T47D (cell line): ENCODE data around the gene NUP210L.

Source experiments
- DNase-seq, 2 experiments: peaks; one replicate each; pipeline versions ENCODE4 v3.0.0 to v3.0.0-alpha.2; 2011 to 2012; ENCODE audit warnings: low read depth in 1 of 2, low spot score in 1 of 2
- JUND ChIP-seq: IDR thresholded peaks from 2 replicates; pipeline ENCODE4 v1.6.1; 2012; ENCODE audit warnings: low read depth
- in situ Hi-C: cut with HindIII; loops from 2 replicates; pipeline ENCODE4 v1.10.0; 2016; ENCODE audit warnings: low sequenced_read_pairs, low pct_unique_long_range_greater_than_20kb

Gene NUP210L

DNA sequence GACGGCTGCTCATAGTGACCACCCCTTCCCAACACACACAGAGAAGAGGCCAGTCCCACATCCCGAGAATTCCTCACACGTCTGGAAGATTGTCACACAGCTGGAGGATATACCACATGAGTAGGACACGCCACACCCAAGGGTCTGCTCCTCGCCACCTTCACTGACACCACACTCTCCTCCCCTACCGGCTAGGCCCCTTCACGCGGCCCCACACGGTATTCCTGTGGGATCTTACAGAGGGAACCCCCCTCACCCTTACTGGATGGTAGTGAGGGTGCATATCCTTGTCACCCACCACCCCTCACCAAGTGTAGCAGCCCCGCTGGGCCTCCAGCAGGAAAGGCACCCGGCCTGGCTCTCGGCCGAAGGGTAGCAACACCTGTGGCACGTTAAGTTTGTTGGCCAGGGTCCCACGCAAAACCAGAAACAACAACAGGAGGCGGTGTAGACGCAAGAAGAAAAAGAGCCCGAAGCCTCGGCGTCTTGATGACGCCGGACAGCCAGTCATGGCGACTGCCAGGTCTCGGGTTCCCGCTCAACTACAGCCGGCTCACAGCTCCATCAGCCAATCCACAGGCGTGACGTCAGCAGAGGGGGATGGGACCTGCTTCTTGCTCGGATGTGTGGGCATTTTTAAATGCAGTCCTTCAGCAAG lies at the start of gene NUP210L:
NUP210L (minus strand) TSS at position 540 of the 658 bp plus-strand sequence.
- DNase-seq, result no peak
- TF ChIP-seq JUND, result no peak
- in situ Hi-C loops, result no loop called here

DNA sequence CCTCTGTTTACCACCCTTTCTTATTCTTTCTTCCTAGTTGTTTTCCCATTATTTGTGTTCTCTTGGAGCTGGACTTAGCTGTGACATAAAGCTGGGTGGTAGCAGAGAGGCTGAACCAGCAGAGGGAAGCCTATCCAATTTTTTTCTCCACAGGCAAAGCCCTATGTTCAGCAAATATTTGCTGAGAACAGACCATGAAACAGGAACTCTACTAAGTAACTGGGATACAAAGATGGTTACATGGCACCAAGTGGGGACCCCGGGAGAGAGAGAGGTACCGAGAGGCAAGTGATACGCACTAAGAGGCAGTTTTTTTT lies 44.6 kb upstream of the NUP210L start:
- TF ChIP-seq JUND, result no peak
- in situ Hi-C loops, result no loop called here
- peak in 1 of 2 experiments; percentile 72 for DNase-seq

DNA sequence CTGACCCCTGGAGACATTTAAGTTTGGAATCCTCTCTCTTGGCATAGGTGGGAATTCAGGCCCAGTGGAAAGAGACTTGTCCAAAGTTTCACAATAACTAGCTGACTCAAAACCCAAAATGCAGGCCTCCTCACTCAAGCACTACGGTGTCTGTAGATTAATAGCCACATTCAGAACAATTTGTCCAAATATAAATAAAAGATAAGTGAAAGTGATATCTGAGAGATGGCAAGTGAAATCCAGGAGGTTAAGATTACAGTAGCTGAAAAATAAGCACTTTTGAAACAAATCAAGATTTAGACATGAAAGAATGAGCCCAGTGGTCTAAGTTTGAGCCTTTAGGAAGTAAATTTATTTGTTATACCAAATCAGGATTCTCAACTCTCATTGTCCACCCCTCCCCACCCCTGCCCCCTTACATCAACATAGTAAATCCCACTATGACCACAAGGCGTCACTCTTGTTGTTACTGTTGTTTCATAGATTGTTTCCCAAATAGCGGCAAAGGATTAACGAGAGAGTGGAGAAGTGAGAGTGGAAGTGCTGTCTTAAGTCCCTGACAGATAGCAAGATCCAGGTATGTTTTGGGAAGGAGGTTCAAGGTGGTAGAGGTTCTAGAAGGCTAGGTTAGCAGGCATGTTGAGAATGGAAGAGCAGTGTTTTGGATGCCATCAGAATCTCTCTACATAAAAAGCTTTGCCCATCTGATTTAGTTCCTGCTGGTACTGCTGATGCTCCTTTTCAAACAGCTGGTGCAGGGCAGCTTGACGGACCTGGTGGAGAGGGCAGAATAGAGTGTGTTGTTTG lies 44.1 kb upstream of the NUP210L start:
- TF ChIP-seq JUND, result no peak
- peak; percentile 30 to 83 for DNase-seq
- in situ Hi-C loops, result no loop called here

GRCh38 chr1:154193821-154194220 lies 38.9 kb upstream of the NUP210L start:
- in situ Hi-C loops, result no loop called here
- peak in 1 of 2 experiments; percentile 95 for DNase-seq
- no peak for TF ChIP-seq JUND

DNA sequence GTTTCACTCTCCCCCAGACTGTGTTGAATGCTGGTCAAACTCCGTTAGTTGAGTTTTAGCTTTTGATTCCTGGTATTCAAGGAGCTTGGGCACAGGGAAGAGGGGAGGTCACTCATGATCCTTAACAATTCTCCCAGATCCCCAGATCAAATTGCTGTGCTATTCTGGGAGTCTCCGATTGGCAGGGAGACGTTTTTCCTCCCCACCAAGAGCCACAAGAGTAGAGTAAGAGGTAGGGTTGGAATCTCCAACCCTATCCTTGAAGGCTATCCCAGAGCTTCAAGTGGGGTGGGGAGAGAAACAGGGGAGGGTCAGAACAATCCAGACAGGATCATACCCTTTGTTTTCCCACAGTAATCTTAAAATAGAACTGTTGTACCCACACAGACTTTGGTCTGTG lies 37.6 kb upstream of the NUP210L start:
- in situ Hi-C loops, result no loop called here
- no peak for DNase-seq
- TF ChIP-seq JUND, result no peak

DNA sequence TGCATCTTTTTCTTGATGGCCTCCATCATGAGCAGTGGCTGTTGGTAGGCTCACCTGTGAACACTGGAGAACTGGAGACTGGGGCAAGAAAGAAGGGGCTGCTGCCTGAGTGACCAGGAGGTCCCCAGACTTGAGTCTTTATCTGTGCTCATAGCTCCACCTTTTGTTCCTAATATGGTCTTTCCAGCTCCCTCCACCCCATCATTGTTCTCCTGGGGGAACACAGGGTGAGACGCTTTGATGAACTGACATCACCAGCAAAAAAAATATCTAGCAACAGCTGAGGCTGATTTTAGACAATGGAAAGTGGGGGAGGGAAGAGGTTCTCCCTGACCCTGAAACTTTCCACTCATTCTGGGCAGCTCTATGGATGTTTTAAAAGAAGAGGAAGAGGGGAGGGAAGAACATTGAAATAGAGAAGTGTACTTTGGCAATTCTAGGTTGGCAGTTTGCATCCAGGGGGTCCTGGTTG lies 37.2 kb upstream of the NUP210L start, which contains the start of gene TPM3:
TPM3 (minus strand) TSS at position 111 of the 472 bp plus-strand sequence; CDS start at position 29, 82 bp downstream.
- DNase-seq, result no peak
- in situ Hi-C loops, result no loop called here
- no peak for TF ChIP-seq JUND

GRCh38 chr1:154190550-154190949 lies 35.7 kb upstream of the NUP210L start:
- TF ChIP-seq JUND, result no peak; the same call in 1 of the 2 replicates
- DNase-seq, result peak in 1 of 2 experiments; percentile 99
- in situ Hi-C loops, result no loop called here

DNA sequence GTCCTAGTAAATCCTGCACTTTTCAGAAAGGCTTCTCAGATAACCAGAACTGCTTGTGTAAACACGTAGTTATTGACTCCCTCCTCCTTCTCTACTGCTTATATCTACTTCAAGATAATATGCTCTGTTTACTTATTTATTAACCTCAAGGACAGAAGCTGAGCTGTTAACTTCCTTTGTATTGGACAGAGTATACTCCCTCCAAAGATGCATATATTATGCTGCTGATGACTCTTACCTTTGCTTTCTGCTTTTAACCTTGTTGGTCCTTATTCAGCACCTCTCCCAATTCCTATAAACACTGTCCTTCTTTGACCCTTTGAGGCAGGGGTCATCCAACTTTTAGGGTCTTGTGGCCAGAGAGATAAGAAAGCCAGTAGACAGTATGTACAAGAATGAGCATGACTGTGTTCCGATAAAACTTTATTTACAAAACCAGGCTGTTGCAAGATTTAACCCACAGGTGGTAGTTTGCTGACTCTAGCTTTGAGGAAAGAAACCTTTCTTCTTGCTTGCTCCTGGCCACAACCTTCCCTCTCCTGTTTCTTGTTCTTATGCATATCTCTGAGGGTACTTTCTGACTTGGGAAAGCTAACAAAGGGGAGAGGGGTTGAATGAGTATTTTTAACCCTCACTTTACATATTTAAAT lies 32.1 kb upstream of the NUP210L start:
- TF ChIP-seq JUND, result no peak
- in situ Hi-C loops, result no loop called here
- peak in 1 of 2 experiments; percentile 51 for DNase-seq

DNA sequence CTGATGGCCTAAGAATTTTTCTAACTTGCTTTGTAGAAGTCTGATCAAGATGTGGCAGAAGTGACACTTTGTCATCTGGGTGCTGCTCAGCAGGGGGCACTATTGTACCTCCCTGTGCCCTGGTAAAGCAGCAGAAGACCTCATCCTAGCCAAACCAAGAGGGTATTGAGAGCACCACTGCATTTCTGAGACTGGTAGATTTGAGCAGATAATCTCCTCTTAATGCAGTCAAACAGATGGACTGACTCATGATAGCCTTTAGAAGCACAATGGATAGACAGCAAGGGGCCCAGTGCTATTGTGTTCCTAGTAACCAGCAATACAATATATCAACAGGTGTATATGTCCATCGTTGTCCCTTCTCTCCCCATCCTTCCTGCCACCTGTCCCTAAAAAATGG lies 31.3 kb upstream of the NUP210L start:
- in situ Hi-C loops, result no loop called here
- peak in 1 of 2 experiments; percentile 91 for DNase-seq
- no peak for TF ChIP-seq JUND

GRCh38 chr1:154183046-154183915 lies 28.4 kb upstream of the NUP210L start:
- in situ Hi-C loops, result no loop called here
- no peak for TF ChIP-seq JUND
- peak; percentile 95 to 99 for DNase-seq

DNA sequence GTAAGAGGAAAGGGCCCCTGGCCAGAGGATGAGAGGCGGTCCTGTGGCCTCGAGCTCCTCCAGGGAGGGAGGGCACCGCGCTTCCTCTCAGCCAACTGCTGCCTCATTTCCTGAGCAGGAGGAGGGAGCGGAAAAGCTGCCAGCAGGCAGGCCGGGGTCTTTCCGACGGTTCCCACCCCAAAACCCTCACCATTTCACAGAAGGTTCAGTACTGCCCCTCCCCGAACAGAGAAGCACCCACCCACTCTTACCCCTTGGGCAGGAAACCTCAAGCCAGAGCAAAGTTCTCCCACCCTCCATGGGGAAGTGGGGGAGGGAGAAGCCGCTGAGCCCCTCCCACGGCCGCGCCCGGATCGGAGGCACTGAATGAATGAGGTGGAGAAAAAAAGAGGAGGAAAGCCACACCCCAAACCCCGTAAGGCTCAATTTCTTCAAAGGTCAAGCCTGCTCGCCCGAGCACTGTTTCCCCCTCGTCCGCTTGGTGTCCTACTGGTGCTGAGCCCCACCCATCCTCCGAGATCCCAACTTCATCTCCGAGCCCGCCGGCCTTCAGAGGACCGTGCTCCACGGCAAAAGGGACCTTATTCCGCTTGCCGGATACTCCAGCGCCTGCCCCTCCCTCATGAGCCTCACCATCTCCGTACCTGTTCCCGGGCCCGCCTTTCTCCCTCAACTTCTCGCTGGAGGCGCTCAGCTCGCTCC lies 27.6 kb upstream of the NUP210L start:
- in situ Hi-C loops, result no loop called here
- peak; percentile 49 to 80 for DNase-seq
- TF ChIP-seq JUND, result no peak
